Measurements from ENCODE around the gene CYP26C1.

GRCh38 chr10:93071177-93071472, 10.5 kb downstream of the CYP26C1 start:
- TF ChIP-seq CTCF (IDR thresholded peaks at IDR 0.05) = no peak
- no peak for TF ChIP-seq POLR2A (IDR thresholded peaks at IDR 0.05)
